HG03520 (cell line): ENCODE data around the gene SLC22A13.
"Not testable (repeated sequence)": the region's sequence is repeated elsewhere in the genome, so short reads cannot be mapped to it uniquely, and the experiment has no call there.

Experiments
- ATAC-seq: cut with Tn5 transposase; IDR thresholded peaks from one replicate; pipeline ENCODE4 v1.9.1; 2021; ENCODE audit warnings: mild to moderate bottlenecking, moderate library complexity; ENCODE audit not compliant: unreplicated experiment

The SLC22A13 gene

DNA sequence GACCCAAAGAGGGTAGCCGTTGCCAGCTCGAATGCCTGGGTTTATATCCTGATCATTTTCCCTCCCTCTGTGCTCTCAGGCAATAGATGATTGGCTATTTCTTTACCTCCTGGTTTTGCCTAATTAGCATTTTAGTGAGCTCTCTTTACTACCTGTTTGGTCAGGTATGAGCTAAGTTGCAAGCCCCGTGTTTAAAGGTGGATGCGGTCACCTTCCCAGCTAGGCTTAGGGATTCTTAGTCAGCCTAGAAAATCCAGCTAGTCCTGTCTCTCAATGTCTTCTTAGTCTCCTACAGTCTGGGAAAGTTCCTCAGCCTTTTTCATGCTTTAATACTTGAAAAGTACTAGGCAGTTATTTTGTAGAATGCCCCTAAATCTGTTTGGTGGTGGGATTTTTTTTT is 31.4 kb downstream of the SLC22A13 start:
- ATAC-seq, result not testable (repeated sequence)

DNA sequence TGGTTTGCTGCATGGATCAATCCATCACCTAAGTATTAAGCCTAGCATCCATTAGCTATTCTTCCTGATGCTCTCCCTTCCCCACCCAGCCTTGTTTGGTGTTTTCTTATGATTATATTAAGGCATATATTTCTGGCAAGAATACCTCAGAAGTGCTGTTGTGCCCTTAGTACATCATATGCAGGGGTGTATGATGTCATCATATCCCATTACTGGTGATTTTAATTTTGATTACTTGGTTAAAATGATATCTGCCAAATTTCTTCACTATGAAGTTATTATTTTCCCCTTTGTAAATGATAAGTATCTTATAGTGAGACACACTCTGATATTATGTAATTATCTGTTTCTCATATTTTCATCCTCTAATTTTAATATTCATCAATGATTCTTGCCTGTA is 31.9 kb downstream of the SLC22A13 start:
- no peak for ATAC-seq

- ATAC-seq, result no peak
Observed at GRCh38 chr3:38297947-38298711, 32.5 kb downstream of the SLC22A13 start.

DNA sequence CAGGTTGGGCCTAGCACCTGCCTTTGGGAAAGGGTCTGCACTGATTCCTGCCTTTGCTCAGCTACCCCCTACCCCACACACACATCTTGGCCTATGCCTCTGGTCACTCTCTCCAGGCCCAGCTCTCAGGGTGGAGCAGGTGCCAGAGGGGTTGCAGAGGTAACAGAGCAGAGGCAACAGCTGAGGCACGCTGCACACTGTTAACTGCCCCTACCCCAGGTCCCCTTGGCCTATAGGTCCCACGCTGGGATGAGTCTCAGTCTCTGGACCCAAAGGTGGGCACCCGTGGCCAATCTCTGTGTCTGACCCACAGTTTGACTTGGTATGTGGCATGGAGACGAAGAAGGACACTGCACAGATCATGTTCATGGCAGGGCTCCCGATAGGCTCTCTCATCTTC is 41.3 kb downstream of the SLC22A13 start:
- ATAC-seq, result no peak

- no peak for ATAC-seq
Observed at GRCh38 chr3:38307599-38307998, 42.0 kb downstream of the SLC22A13 start.

DNA sequence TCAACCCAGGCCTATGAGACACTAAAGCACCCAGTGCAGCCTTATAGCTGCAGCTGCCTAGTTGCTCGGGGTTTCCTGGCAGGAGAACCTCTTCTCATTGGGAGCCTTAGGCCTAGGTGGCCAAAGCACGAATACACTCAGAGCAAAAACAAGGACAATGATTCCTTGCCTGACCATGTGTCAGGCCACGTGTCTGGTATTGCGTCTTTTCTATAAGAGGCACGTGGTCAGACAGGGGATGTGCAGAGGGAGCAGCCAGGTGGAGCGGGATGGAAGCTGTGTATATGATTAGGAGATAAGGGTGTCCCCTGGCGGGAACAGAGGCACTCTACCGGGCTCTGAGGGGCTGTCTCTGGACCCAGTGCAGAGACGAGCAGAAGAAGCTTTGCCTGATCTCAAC is 42.8 kb downstream of the SLC22A13 start:
- no peak for ATAC-seq

- ATAC-seq, result no peak
Observed at GRCh38 chr3:38311476-38311875, 45.9 kb downstream of the SLC22A13 start.

- no peak for ATAC-seq
Observed at GRCh38 chr3:38311941-38312340, 46.3 kb downstream of the SLC22A13 start.

DNA sequence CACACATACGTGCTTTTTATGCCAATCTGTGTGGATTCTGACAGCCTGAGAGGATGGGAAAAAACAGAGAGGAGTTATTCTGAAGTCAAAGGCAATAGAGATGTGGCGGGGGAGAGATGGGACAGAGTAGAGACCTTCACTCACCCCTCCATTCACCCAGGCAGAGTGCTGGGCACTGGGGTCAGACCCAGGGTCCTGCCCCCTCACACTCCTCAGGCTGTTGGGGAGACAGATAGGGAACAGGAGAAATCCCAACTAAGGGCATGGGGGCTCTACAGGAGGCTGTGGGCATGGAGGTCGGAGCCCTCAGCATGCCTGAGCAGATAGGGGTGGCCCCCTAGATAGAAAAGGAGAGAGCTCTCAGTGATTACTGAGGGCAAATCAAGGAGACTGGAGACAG is 46.7 kb downstream of the SLC22A13 start:
- no peak for ATAC-seq

DNA sequence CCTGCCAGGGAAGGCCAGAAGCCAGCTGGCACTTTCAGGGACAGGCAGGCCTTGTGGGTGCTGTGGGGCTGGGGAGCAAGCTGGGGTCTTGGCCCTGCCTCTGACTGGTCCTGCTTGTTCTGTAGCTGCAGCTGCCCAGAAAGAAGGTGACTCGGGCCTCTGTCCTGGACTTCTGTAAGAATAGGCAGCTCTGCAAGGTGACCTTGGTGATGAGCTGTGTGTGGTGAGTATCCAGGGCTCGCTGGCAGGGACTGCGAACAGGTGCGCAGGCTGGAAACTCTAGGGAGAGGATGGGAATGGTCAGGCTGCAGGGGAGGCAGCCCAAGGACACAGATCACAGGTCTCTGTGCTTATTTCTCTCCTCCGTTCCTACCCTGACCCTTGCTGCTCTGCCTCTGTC is 47.7 kb downstream of the SLC22A13 start:
- no peak for ATAC-seq

GRCh38 chr3:38313695-38314094 is 48.1 kb downstream of the SLC22A13 start:
- no peak for ATAC-seq

DNA sequence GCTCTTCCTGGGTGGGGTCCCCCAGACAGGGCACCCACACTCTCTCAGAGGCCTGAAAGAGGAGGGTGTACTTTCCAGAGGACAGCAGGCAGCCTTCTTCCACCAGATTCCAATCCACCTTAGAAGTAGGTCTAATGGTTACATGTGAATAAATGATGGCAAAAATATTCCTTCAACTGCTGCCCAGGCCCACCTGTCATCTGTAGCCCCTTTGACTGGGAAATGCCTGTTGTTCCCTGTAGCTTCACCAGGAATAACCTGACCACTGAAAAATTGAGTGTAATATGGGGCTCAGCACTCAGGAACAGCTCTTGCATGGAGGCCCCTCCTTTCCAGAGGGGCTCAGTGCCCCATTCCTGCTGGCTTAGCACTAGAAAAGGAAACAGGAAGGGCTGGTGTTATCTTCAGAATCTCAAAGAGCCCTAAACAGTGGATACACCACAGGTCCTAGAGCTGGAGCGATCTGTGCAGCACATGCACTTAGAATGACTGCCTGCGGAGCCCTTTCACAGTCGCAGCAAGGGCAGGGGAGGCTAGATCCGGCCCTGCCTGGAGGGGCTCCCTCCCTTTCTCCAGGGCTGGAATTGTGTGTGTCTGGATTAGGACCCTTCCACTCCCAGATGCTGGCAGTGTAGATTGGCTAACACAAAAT is 48.6 kb downstream of the SLC22A13 start:
- ATAC-seq, result no peak

DNA sequence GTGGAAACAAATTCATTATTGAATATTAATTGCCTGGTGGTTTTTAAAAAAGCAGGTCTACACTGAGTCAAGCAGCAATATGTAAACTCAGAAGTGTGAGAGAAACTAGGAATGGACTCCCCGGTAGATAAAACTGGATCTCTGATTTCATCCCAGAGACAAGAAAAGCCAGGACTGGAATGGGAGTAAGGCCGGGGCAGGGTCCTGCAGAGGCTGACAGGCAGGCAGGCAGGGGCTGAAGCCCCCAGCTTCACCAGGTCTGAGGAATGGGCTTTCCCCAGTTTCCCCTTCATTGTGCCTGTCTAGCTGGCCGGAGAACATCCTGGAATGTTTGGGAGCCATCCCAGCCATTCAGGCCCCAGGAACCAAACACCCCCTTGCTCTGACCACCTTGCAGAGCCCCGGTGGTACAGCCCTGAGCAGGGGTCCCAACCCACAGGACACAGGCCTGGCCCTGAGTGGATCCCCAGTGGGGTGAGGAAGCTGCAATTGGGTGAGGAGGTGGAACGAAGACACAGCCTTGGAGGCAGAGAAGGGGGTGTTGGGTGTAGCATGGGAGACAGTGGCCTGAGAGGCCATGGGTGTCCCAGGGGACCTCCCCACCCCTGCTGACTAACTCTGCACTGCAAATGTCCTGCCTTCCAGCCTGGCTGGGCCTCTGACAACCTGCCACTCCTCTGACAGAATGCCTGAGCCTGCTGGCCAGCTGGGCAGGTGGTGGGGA is 49.3 kb downstream of the SLC22A13 start:
- no peak for ATAC-seq

DNA sequence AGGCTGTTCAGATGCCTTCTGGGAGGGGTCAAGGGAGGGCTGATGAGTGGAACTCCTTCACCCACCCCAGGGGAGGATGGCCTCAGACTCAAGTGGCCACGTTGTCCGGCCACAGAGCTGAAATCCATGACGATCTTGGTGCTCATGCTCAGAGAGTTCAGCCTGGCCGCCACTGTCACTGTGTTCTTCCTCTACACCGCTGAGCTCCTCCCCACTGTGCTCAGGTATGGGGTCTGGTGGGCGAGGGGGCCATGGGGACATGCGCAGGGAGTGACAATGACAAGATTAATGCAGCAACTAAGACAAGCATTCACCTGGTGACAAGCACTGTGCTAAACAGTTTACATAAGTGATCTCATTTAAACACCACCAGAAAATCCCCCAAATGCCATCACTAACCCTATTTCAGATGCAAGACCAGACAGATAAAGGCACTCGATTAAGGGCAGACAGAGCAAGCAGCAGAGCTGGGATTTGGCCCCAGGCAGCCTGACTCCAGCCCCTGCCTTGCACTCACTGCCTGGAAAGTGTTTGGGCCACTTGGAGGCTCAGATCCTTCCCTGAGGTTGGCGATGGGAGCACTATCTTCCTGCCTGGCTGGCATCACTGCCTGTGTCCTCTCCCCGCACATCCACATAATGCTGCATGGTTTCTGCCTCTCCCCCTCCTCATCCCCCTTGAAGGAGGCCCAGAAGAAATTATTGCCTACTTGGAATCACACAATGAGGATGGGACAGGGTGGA is 50.0 kb downstream of the SLC22A13 start:
- no peak for ATAC-seq

DNA sequence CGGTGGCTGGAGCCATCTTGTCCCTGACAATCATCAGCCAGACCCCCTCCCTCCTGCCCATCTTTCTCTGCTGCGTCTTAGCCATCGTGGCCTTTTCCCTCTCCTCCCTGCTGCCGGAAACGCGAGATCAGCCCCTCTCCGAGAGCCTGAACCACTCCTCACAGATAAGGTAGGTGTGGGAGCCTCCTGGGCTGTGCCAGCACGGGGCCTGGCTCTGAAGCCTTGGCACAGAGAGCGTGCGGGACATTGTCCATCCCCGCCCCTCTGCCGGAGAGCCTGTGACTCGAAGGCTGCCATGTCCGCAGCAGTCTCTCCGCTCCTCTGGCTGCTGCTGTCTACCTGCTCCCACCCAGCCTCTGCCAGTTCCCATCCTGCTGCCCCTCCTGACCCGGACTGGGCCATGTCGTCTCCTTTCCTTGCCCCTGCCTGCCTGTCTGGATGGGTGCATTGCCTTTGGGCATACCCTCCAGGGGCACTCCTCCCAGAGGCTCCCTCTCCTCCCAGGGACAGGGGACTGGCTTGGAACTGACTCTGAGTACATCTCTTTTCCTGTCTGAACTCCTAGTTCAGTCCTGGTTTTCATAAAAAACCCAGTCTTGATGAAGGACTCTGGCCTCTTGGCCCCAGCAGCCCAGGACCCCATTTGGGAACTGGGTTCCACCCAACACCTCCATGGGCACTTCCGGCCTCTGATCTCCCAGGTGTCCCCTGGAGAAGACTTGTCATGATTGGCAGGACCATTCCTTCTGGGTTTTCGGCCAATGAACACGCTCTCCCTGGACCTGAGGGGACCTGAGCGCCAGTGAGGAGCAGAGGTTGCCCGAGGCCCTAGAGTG is 51.0 kb downstream of the SLC22A13 start:
- no peak for ATAC-seq

GRCh38 chr3:38317192-38317759 is 51.7 kb downstream of the SLC22A13 start:
- ATAC-seq, result no peak

DNA sequence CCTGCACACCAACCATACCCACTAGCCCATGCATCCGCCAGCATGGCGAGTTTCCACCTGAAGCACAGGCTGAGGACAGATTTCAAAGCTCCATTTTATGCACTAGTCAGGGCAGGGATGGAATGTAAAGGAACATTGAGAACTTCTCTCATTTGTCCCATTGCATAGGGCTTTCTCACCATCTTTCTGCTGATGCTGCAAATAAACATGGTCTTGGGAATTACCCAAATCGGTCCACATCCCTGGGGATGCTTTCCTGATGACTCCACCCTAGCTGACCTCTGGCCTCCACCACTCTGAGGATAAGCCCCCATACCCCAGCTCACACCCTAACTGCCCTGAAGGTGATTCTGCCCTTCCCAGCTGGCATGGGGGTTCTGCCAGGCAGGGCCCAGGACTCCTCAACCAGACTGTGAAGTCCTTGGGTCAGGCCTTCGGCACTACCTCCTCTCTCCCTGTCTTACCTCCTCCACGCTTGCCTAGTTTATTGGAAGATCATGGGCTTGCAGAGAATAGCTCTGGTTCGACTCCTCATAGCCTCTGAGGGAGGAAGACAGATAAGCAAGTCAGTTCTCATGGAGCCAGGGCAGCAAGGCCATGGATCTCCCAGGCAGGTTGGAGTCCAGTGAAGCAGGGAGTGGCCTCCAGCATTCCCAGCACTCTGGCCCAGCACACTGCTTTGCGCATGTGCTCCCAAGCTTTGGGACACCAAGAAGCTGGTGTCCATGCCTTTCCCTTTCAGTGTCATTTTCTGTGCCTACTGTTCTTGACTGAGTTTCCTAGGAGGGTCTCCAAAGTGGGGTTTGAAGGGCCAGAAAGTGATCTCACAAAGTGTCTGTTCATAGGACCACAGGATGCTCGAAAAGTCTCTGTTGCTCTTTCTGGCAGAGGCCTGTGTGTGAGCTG is 53.4 kb downstream of the SLC22A13 start:
- no peak for ATAC-seq

DNA sequence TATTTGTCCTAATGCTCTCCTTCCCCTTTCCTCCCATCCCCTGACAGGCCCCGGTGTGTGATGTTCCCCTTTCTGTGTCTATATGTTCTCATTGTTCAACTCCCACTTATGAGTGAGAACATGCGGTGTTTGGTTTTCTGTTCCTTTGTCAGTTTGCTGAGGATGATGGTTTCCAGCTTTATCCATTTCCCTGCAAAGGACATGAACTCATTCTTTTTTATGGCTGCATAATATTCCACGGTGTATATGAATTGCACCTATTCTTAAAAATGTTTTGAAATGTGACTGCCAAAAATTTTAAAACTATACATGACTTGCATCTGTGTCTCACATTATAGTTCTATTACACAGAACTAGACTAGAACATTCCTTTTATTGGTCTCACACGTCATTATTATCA is 55.0 kb downstream of the SLC22A13 start:
- not testable (repeated sequence) for ATAC-seq

DNA sequence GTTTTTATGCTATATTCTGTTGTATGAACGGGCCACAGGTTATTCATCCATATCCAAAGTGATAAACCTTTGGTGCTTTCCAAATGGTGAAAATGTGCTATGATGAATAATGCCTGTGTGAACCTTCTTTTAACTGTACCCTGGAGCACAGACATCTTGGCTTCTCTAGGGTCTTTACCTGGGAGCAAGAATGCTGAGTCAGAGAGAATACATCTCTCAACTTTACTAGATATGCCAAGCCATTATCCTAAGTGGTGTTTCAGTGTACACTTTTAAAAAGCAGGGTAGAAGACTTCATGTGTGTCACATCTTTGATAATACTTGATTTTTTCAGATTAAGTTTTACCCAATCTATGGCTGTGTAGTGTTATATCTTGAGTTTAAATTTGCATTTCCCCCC is 57.4 kb downstream of the SLC22A13 start:
- ATAC-seq, result no peak
